NAMALWA (cell line): ENCODE measurements around the gene LAMC1.

ENCODE experiments used
- DNase-seq: peaks from one replicate; pipeline ENCODE4 v3.0.0-alpha.2; 2015; ENCODE audit warnings: low spot score

LAMC1 gene

GRCh38 chr1:183079712-183080388 is 56.6 kb downstream of the LAMC1 start:
- DNase-seq, result no peak

GRCh38 chr1:183080406-183080805 is 57.2 kb downstream of the LAMC1 start:
- no peak for DNase-seq

DNA sequence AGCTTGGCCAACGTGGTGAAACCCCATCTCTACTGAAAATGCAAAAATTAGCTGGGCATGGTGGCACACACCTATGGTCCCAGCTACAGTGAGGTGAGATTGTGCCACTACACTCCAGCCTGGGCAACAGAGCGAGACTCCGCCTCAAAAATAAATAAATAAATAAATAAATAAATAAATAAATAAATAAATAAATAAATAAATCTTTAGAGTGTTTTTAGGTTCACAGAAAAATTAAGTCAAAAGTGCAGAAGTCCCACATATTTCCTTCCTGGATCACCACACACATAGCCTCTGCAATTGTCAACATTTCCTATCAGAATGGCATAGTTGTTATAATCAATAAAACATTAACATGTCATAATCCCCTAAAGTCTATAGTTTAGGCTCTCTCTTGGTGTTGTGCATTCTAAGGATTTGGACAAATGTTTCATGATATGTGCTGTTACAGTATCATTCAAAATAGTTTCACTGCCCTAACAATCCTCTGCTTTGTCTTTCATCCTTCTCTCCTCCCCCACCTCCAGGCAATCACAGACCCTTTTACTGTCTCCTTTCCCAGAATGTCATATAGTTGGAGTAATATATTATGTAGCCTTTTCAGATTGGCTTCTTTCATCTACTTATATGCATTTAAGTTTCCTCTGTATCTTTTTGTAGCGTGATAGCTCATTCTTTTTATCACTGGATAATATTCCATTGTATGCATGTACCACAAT is 58.3 kb downstream of the LAMC1 start:
- DNase-seq, result no peak

- DNase-seq, result no peak
Measured at GRCh38 chr1:183082650-183083049, 59.4 kb downstream of the LAMC1 start.

GRCh38 chr1:183087001-183087400 is 63.8 kb downstream of the LAMC1 start:
- DNase-seq, result no peak

DNA sequence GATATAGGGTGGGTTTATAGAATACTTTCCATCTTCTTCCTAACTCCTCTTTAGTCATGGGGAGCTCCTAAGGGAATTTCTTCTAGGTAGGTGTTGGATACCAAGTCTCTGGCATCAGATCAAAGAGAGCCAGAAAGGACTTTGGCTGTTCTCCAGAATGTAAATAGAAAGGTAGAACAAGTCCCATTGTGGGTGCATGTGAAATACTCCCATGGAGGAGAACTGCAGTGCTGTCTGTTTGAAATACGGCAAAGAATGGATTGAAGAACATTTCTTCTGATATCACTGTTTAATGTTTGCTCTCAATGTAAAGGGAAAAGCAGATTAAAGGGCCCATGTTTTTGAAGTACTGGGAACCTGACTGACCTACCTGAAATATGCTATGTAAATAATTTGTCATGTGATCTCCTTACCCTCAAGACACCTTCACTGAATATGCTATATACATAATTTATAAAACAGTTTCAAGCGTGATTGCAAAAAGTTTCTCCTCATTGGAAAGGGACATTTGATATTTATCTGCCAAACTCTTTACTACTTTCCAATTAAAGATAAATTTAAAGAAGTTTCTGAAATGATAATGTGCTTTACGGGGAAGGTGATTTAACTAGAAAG is 65.9 kb downstream of the LAMC1 start:
- no peak for DNase-seq

GRCh38 chr1:183090391-183091006 is 67.3 kb downstream of the LAMC1 start:
- peak; percentile 47 for DNase-seq

DNA sequence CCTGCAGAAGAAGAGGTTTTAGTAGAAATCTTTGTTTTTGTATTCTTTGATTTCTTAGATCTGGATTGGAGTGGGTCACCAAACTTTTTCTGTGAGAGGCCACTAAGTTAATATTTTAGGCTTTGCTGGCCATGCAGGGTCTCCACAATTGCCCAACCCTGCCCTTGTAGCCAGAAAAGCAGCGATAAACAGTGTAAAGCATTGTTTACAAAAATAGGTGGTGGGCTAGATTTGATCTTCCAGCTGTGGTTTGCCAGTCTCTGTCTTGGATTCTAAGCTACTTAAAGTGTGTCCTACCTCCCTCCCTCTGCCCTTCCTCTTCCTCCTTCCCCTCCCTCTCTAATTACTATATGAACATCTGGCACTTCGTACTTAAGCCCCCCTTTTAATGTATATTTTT is 68.0 kb downstream of the LAMC1 start:
- DNase-seq, result no peak

DNA sequence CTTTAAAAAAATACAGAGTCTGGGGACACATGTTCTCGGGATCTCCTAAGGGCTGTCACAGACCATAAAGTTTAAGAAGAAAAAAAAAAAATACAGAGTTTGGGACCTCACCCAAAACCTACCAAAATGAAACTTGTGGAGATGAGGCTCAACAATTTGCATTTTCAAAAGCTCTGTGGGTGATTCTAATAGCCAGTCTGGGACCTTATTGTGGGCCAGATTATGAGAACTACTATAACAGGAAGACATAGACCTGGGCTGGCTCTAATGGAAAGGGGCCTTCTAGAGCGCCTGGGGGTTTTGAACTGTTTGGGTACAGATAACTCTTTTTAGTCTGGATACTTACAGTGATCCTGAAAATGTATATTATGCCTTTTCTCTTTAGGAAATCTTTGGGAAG is 69.1 kb downstream of the LAMC1 start:
- DNase-seq, result no peak

DNA sequence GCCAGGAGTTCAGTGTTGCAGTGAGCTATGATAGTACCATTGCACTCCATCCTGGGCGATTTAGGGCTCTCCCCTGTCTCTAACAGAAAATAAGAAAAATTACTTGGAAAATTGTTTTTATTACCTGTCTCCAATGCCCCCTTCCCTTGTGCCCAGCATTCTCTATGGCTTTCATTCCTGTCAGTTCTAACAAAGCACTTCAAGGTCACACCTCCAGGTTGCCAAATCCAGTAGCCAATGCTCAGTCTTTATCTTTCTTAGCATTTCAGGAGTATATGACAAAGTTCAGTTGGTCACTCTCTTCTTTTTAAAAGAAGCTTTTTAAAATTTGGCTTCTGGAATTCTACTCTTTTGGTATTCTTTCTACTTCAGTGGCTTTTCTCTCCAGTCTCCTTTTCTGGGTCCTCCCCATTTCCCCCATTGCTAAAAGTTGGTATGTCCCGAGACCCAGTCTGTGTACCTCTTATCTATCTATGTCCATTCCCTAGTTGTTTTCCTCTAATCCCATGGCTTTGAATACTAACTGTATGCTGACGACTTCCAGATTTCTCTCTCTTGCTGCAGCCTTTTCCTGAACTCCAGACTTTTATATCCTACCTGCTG is 69.9 kb downstream of the LAMC1 start:
- no peak for DNase-seq

- no peak for DNase-seq
Measured at GRCh38 chr1:183093786-183094298, 70.6 kb downstream of the LAMC1 start.

DNA sequence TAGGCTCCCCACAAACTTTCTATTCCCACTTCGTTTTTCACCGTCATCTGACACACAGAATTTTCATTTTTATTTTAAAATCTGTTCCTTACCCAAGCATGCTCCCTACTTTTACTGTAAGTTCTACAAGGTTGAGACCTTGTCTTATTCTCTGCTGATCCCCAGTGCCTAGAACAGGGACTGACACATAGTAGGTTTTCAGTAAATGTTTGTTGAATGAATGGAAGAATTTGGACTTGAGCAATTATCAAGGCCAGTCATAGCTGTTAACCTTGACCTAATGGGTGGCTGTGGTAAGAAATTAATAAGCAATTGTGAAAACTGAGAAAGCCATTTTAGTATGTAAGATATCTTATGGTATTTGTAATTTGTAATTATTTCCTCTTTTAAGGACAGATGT is 71.1 kb downstream of the LAMC1 start:
- no peak for DNase-seq

DNA sequence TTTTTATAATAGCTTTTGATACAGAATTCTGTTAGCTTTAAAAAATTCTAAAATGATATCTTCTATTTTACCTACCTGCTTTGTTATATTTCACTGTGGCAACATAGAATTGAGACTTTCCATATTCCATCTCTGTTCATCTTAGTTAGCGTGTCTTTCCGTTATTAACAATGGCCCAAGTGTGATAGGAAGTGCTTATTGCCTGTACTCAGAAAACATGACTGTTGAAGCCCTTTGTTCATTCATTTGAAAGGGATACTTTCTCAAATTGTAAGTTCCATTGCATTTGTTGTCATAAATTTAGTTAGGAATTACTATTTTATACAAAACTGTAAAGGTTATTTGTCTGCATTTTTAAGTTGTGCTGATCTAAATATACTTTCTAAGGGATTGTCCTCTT is 73.1 kb downstream of the LAMC1 start:
- DNase-seq, result no peak

- DNase-seq, result no peak
Measured at GRCh38 chr1:183096894-183097293, 73.7 kb downstream of the LAMC1 start.

DNA sequence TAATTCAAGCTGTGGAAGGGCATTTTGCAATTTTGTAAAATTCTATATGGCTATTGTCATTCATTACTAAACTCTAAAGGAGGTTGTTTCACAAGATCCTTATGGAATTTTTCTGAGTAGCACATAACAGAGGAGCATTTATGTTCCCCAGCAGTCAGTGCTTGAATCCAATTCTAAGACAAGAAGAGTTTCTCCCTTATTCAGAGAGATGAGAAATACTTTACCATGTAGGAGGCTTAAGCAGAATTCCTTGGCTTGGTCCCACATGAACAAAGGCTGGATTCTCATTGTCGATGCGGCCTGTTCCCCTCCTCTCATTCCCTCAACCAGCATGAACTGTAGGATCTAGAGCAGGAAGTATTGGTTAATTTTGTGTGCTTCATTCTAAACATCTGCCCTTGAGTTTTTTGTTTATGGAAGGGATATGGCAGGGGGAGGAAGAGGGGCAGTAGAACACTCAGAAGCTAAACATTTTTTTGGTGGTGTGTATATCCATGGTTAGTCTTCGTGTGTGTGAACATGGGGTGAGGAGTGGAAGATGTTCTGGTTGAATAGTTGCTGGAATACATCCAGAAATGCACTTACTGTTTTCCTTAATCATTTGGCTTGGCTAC is 74.3 kb downstream of the LAMC1 start:
- DNase-seq, result no peak

GRCh38 chr1:183098317-183098716 is 75.1 kb downstream of the LAMC1 start:
- no peak for DNase-seq

GRCh38 chr1:183100361-183100974 is 77.2 kb downstream of the LAMC1 start:
- DNase-seq, result no peak

GRCh38 chr1:183101081-183101480 is 77.9 kb downstream of the LAMC1 start:
- DNase-seq, result no peak

DNA sequence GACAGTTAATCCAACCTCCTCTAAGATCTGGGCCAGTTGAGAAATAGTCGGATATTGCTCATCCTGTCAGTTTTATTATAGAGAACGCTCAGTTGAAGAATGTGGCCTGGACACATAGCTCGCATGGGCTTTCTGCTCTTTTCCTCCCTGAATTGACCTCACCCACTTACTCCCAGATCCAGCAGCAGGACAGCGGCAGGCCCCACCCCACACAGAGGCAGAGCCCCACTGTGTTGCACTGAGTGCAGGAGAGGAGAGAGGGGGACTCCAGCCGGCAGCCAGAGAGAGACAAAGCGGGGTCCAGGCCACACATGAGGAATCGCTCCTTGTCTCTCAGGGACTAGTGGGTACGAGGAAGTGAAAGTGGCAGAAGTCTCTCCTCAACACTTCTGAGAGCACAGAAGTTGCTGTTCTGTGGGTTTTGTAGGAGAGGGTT is 78.6 kb downstream of the LAMC1 start:
- peak; percentile 74 for DNase-seq

DNA sequence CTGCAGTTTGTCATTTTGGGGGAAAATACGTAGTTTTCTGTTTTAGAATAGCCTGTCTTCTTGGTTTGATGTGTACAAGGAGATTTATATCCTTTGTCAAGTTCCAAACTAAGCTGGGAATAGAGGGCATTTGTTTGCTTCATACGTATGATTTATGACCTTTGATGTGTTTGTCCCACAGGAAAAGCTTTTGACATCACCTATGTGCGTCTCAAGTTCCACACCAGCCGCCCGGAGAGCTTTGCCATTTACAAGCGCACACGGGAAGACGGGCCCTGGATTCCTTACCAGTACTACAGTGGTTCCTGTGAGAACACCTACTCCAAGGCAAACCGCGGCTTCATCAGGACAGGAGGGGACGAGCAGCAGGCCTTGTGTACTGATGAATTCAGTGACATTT is 79.9 kb downstream of the LAMC1 start:
- no peak for DNase-seq

GRCh38 chr1:183103577-183103976 is 80.4 kb downstream of the LAMC1 start:
- no peak for DNase-seq
